ENCODE measurements around the gene STK32B. TPM values are rescaled to one million over a fixed set of nuclear protein-coding genes. Genes with fewer than 3 reads are reported as not detected.

Gene STK32B
- total and polyA plus RNA-seq, 2 donors (not counting 1 experiment from before 2014, with no cell fraction given), result 0.22 to 0.30 TPM

- H4K20me1 ChIP-seq (ENCODE audit: control insufficient read depth, insufficient read depth, low read length, poor library complexity, severe bottlenecking), result no peaks in the 10 kb centered on the region
- intact Hi-C loops (cut with micrococcal nuclease), result no loop called here
- Mint-ChIP-seq H3K4me1 (no peaks in the 10 kb centered on the region), H3K27me3 (peaks cover 10% of the 10 kb centered on the region), H3K9me3 (ENCODE audit: insufficient read depth) (peaks cover 3% of the 10 kb centered on the region), H3K27ac (no peak overlapping the region), H3K4me3 (no peak overlapping the region)
- H2AFZ ChIP-seq (ENCODE audit: insufficient read depth, low read depth, low read length, poor library complexity, severe bottlenecking), result no peak overlapping the region
- DNase-seq, result no peak
- no CpG with 5 or more reads among the region's 2 CpGs for WGBS (ENCODE audit: insufficient coverage)
- no peaks in the 10 kb centered on the region for H3K4me1 ChIP-seq (ENCODE audit: control insufficient read depth in 2 of 2, insufficient read depth in 2 of 2, low read length in 2 of 2)
- H3K27ac ChIP-seq (ENCODE audit: low read length in 2 of 2), result no peak overlapping the region
- no peaks in the 10 kb centered on the region for H3K27me3 ChIP-seq (replicated peaks in 1 of 4; ENCODE audit: control extremely low read depth in 1 of 4, control insufficient read depth in 3 of 4, insufficient read depth in 4 of 4, low read length in 3 of 4)
- TF ChIP-seq EZH2 (IDR thresholded peaks at IDR 0.05; ENCODE audit: borderline replicate concordance, insufficient read depth, low read depth, low read length, poor library complexity, severe bottlenecking), result no peak
- TF ChIP-seq CTCF (IDR thresholded peaks at IDR 0.05), result no peak
- CTCF ChIA-PET, result interaction anchor here (1.6 kb wide), 1 partner anchor 13 kb away, joined by 3 read pairs; no protein-coding TSS in a partner anchor
- ATAC-seq (ENCODE audit: low read depth), result no peak
- no peaks in the 10 kb centered on the region for H3K36me3 ChIP-seq (replicated peaks in 1 of 2; ENCODE audit: control extremely low read depth in 1 of 2, control insufficient read depth in 1 of 2, extremely low read depth in 1 of 2, insufficient read depth in 2 of 2, low read length in 1 of 2)
- no peak overlapping the region for H3K9ac ChIP-seq (ENCODE audit: low read length)
- H3K4me3 ChIP-seq (ENCODE audit: control extremely low read depth in 1 of 5, extremely low read depth in 1 of 5, insufficient read depth in 1 of 5, low read depth in 2 of 5, low read length in 4 of 5), result no peak overlapping the region
- peaks cover 0 to 8% (median 2%) of the 10 kb centered on the region in 3 donors for H3K9me3 ChIP-seq (ENCODE audit: control extremely low read depth in 1 of 3, control insufficient read depth in 2 of 3, insufficient read depth in 1 of 3, low read length in 2 of 3)
- no peaks in the 10 kb centered on the region for H3K79me2 ChIP-seq (ENCODE audit: control insufficient read depth, insufficient read depth, low read length)
- POLR2A ChIA-PET, result no interaction called here
- no peak overlapping the region for H3K4me2 ChIP-seq (replicated peaks; ENCODE audit: low read depth, low read length, poor library complexity, severe bottlenecking)
Observed at GRCh38 chr4:5133201-5133600, 81.9 kb downstream of the STK32B start.

GRCh38 chr4:5133933-5134594 is 82.8 kb downstream of the STK32B start:
- POLR2A ChIA-PET, result no interaction called here
- Histone ChIP-seq H3K36me3 (replicated peaks in 1 of 2; ENCODE audit: control extremely low read depth in 1 of 2, control insufficient read depth in 1 of 2, extremely low read depth in 1 of 2, insufficient read depth in 2 of 2, low read length in 1 of 2) (no peaks in the 10 kb centered on the region), H2AFZ (ENCODE audit: insufficient read depth, low read depth, low read length, poor library complexity, severe bottlenecking) (no peak overlapping the region), H3K79me2 (ENCODE audit: control insufficient read depth, insufficient read depth, low read length) (no peaks in the 10 kb centered on the region), H3K27me3 (replicated peaks in 1 of 4; ENCODE audit: control extremely low read depth in 1 of 4, control insufficient read depth in 3 of 4, insufficient read depth in 4 of 4, low read length in 3 of 4) (no peaks in the 10 kb centered on the region), H3K9me3 (ENCODE audit: control extremely low read depth in 1 of 3, control insufficient read depth in 2 of 3, insufficient read depth in 1 of 3, low read length in 2 of 3) (peaks cover 0 to 8% (median 2%) of the 10 kb centered on the region in 3 donors), H3K27ac (ENCODE audit: low read length in 2 of 2) (no peak overlapping the region), H3K4me1 (ENCODE audit: control insufficient read depth in 2 of 2, insufficient read depth in 2 of 2, low read length in 2 of 2) (no peaks in the 10 kb centered on the region), H3K4me3 (ENCODE audit: control extremely low read depth in 1 of 5, extremely low read depth in 1 of 5, insufficient read depth in 1 of 5, low read depth in 2 of 5, low read length in 4 of 5) (no peak overlapping the region), H3K9ac (ENCODE audit: low read length) (no peak overlapping the region), H4K20me1 (ENCODE audit: control insufficient read depth, insufficient read depth, low read length, poor library complexity, severe bottlenecking) (no peaks in the 10 kb centered on the region), H3K4me2 (replicated peaks; ENCODE audit: low read depth, low read length, poor library complexity, severe bottlenecking) (no peak overlapping the region)
- no peak for DNase-seq
- WGBS (ENCODE audit: insufficient coverage), result 97% methylated on average over 3 of the region's 4 CpGs
- intact Hi-C loops (cut with micrococcal nuclease), result no loop called here
- Mint-ChIP-seq H3K9me3 (ENCODE audit: insufficient read depth) (peaks cover 3% of the 10 kb centered on the region), H3K27me3 (peaks cover 7% of the 10 kb centered on the region), H3K27ac (no peak overlapping the region), H3K4me3 (no peak overlapping the region), H3K4me1 (no peaks in the 10 kb centered on the region)
- CTCF ChIA-PET, result no interaction called here
- no peak for TF ChIP-seq EZH2 (IDR thresholded peaks at IDR 0.05; ENCODE audit: borderline replicate concordance, insufficient read depth, low read depth, low read length, poor library complexity, severe bottlenecking)
- no peak for TF ChIP-seq CTCF (IDR thresholded peaks at IDR 0.05)
- ATAC-seq (ENCODE audit: low read depth), result no peak
